ENCODE data around the gene NUP85.
A peak's percentile ranks its signal among the peaks of the same experiment; 100 is the strongest.

Gene NUP85

GRCh38 chr17:75262112-75262606, 56.7 kb downstream of the NUP85 start:
- no peak for DNase-seq (ENCODE audit: insufficient read length)
- FAIRE-seq: no peak

GRCh38 chr17:75263055-75263454, 57.6 kb downstream of the NUP85 start:
- TF ChIP-seq TAF1 (IDR thresholded peaks at IDR 0.05; ENCODE audit: borderline replicate concordance, low read depth, low read length) (no peak), POLR2A (IDR thresholded peaks at IDR 0.05; ENCODE audit: low read depth, low read length) (no peak), POLR2AphosphoS5 (IDR thresholded peaks at IDR 0.05; ENCODE audit: low read depth, low read length) (no peak)
- DNase-seq (ENCODE audit: insufficient read length): no peak
- FAIRE-seq: no peak

More at GRCh38 chr17:75262112-75262606, 56.7 kb downstream of the NUP85 start:
- TF ChIP-seq POLR2A (IDR thresholded peaks at IDR 0.05; ENCODE audit: low read depth, low read length) (no peak; the same call in 1 of the 2 replicates), TAF1 (IDR thresholded peaks at IDR 0.05; ENCODE audit: borderline replicate concordance, low read depth, low read length) (no peak), POLR2AphosphoS5 (IDR thresholded peaks at IDR 0.05; ENCODE audit: low read depth, low read length) (no peak; the same call in 1 of the 2 replicates)

- FAIRE-seq: no peak
- TF ChIP-seq POLR2A (IDR thresholded peaks at IDR 0.05; ENCODE audit: low read depth, low read length): no peak
- TF ChIP-seq POLR2AphosphoS5 (IDR thresholded peaks at IDR 0.05; ENCODE audit: low read depth, low read length): no peak
- no peak for TF ChIP-seq TAF1 (IDR thresholded peaks at IDR 0.05; ENCODE audit: borderline replicate concordance, low read depth, low read length)
Observed at GRCh38 chr17:75265614-75266315, 60.3 kb downstream of the NUP85 start.

DNA sequence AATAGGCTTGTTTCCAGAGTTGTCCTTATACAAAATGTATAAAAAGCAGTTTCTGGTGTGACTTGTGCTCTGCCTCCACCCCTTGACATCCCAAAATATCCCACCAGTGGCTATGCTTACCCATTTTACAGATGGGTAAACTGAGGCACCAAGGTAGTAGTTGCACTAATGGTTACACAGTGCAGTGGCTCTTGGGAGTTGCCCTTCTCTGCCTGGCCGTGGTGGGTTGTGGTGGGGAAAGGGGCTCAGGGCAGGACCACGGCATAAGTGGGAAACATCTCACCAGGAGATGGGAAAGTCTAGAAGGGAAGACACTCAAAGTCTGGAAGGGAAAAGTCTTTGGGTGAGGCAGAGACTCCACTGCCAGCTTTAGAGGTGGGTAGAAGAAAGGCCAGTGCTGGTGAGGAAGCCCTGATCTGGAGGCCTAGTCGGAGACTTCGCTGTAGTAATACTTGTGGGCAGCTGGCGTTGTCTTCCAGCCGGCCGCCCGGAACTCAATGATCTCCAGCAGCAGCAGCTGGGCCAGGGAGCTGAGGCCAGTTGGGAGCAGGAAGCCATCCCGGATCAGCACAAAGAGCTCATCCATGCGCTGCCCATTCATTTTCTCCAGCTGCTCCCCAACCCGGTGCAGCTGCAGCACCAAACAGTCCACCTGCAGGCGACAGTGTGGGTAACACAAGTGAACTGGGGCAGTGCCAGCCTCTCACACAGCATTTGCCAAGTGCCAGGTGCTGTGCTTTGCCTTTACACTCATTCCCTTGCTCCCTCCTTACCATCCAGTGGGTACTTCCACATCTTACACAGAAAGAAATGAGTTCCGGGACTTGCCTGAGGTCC, 61.1 kb downstream of the NUP85 start:
- DNase-seq (ENCODE audit: insufficient read length) (no peak), FAIRE-seq (no peak)
- no peak; the same call in 1 of the 2 replicates for TF ChIP-seq POLR2A (IDR thresholded peaks at IDR 0.05; ENCODE audit: low read depth, low read length)
- no peak for TF ChIP-seq POLR2AphosphoS5 (IDR thresholded peaks at IDR 0.05; ENCODE audit: low read depth, low read length)
- no peak for TF ChIP-seq TAF1 (IDR thresholded peaks at IDR 0.05; ENCODE audit: borderline replicate concordance, low read depth, low read length)

More at GRCh38 chr17:75265614-75266315, 60.3 kb downstream of the NUP85 start:
- DNase-seq (ENCODE audit: insufficient read length): no peak

- TF ChIP-seq POLR2A (IDR thresholded peaks at IDR 0.05; ENCODE audit: low read depth, low read length): no peak
- TF ChIP-seq TAF1 (IDR thresholded peaks at IDR 0.05; ENCODE audit: borderline replicate concordance, low read depth, low read length): no peak
- TF ChIP-seq POLR2AphosphoS5 (IDR thresholded peaks at IDR 0.05; ENCODE audit: low read depth, low read length): no peak
Observed at GRCh38 chr17:75267153-75267410, 61.6 kb downstream of the NUP85 start.

DNA sequence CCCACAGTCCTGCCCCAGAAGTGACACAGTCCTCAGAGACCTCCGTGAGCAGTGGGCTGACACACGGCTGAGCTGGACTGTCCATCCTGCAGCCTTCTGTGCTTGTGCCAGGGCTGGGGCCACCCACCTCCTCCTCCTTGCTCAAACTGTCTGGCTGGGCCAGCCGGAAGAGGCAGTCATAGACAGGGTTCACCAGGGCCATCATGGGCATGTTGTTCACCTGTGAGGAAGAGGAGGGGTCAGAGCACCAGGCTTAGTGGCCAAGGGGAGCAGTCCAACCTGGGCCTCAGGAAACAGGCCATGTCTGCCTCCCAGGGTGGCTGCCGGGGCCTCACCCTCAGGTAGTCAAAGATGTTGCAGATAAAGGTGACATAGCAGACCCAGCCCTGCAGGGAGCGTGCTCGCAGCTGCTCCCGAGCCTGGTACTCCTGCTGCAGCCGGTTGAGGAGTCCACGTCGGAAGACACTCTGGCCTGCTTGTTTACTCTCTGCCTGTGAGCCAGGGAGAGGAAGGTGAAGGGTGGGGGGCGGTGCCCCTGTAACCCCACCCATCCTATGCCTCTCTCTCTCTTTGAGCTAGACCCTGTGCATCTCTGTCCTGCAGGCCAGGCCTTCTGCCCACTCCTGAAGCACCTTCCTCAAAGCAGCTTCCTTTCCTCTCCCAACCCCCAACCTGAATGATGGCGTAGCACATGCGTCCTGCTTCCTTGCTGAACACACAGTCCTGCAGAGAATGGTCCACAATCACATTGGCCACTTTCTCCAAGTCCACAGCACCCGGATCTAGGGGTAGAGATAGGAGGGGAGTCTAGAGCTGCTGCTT, 62.1 kb downstream of the NUP85 start:
- DNase-seq (ENCODE audit: insufficient read length) (no peak), FAIRE-seq (no peak)
- TF ChIP-seq POLR2AphosphoS5 (IDR thresholded peaks at IDR 0.05; ENCODE audit: low read depth, low read length) (no peak; the same call in 1 of the 2 replicates), POLR2A (IDR thresholded peaks at IDR 0.05; ENCODE audit: low read depth, low read length) (no peak; the same call in 1 of the 2 replicates), TAF1 (IDR thresholded peaks at IDR 0.05; ENCODE audit: borderline replicate concordance, low read depth, low read length) (no peak)

More at GRCh38 chr17:75267153-75267410, 61.6 kb downstream of the NUP85 start:
- DNase-seq (ENCODE audit: insufficient read length) (no peak), FAIRE-seq (no peak)

DNA sequence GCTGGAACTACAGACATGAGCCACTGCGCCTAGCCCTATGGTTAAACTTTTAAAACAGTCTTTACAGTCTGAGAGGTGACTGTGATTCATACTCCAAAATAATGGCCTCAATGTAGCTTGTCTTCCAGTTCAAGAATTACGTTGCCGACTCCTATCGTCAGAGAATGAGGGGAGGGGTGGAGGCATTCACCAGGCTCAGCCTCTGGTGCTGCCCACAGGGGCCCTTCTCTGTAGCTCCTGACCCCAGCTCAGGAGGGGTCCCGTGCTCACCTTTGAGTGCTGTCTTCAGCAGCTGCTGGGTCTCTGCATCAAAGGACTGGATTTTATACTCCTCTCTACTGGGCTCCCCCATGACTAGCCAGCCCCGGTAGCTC, 64.4 kb downstream of the NUP85 start:
- FAIRE-seq: no peak
- no peak for DNase-seq (ENCODE audit: insufficient read length)

GRCh38 chr17:75270218-75270965, 64.9 kb downstream of the NUP85 start:
- no peak for FAIRE-seq
- DNase-seq (ENCODE audit: insufficient read length): peak; percentile 67
- 0 out of 2 replicates have a peak, but pooled peaks have one; percentile 35 for TF ChIP-seq TAF1 (IDR thresholded peaks at IDR 0.05; ENCODE audit: borderline replicate concordance, low read depth, low read length)
- peak; percentile 6; the same call in 1 of the 2 replicates for TF ChIP-seq POLR2A (IDR thresholded peaks at IDR 0.05; ENCODE audit: low read depth, low read length)
- peak; percentile 61; the same call in 1 of the 2 replicates for TF ChIP-seq POLR2AphosphoS5 (IDR thresholded peaks at IDR 0.05; ENCODE audit: low read depth, low read length)

More for the DNA sequence above, 64.4 kb downstream of the NUP85 start:
- TF ChIP-seq POLR2A (IDR thresholded peaks at IDR 0.05; ENCODE audit: low read depth, low read length) (no peak), TAF1 (IDR thresholded peaks at IDR 0.05; ENCODE audit: borderline replicate concordance, low read depth, low read length) (no peak), POLR2AphosphoS5 (IDR thresholded peaks at IDR 0.05; ENCODE audit: low read depth, low read length) (no peak)

DNA sequence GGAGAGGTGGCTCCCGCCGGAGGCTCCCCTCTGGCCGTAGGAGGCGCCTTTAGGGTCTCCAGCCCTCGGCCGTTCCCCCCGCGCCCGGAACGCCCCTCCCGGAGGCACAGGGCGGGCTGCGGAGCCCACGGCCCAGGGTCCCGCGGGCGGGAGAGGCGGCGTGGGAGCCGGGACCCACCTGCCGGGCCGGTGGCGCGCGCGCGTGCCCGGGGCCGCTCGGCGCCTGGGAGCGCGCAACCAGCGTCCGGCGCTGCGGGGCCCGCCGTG, 65.4 kb downstream of the NUP85 start, which contains the start of gene MIF4GD:
Gene MIF4GD, minus strand, starts transcription at position 266 of the 267 bp plus-strand sequence. CDS start 1,036 bp downstream, outside the sequence.
- no peak; the same call in 1 of the 2 replicates for TF ChIP-seq POLR2A (IDR thresholded peaks at IDR 0.05; ENCODE audit: low read depth, low read length)
- TF ChIP-seq TAF1 (IDR thresholded peaks at IDR 0.05; ENCODE audit: borderline replicate concordance, low read depth, low read length): no peak
- no peak for TF ChIP-seq POLR2AphosphoS5 (IDR thresholded peaks at IDR 0.05; ENCODE audit: low read depth, low read length)
- no peak for DNase-seq (ENCODE audit: insufficient read length)
- no peak for FAIRE-seq

GRCh38 chr17:75271233-75271954, 65.9 kb downstream of the NUP85 start:
- FAIRE-seq: peak; percentile 98

More at GRCh38 chr17:75271233-75271954, 65.9 kb downstream of the NUP85 start:
- peak; percentile 62; the same call in 1 of the 2 replicates for TF ChIP-seq POLR2A (IDR thresholded peaks at IDR 0.05; ENCODE audit: low read depth, low read length)
- TF ChIP-seq TAF1 (IDR thresholded peaks at IDR 0.05; ENCODE audit: borderline replicate concordance, low read depth, low read length): no peak
- DNase-seq (ENCODE audit: insufficient read length): peak; percentile 96

Data from GM12892 (cell line).